HUDEP-2 (cell line): ENCODE measurements around the gene KRTAP10-2.
"Not testable (repeated sequence)": the region's sequence is repeated elsewhere in the genome, so short reads cannot be mapped to it uniquely, and the experiment has no call there.

Source experiments
- DNase-seq, 76 experiments: peaks; one replicate each; lab custom pipeline; 2025; ENCODE audit not compliant: unreplicated experiment in 76 of 76; lab: John Stamatoyannopoulos, UW

KRTAP10-2 gene

GRCh38 chr21:44503006-44503889 lies 48.1 kb downstream of the KRTAP10-2 start:
- not testable (repeated sequence) for DNase-seq

DNA sequence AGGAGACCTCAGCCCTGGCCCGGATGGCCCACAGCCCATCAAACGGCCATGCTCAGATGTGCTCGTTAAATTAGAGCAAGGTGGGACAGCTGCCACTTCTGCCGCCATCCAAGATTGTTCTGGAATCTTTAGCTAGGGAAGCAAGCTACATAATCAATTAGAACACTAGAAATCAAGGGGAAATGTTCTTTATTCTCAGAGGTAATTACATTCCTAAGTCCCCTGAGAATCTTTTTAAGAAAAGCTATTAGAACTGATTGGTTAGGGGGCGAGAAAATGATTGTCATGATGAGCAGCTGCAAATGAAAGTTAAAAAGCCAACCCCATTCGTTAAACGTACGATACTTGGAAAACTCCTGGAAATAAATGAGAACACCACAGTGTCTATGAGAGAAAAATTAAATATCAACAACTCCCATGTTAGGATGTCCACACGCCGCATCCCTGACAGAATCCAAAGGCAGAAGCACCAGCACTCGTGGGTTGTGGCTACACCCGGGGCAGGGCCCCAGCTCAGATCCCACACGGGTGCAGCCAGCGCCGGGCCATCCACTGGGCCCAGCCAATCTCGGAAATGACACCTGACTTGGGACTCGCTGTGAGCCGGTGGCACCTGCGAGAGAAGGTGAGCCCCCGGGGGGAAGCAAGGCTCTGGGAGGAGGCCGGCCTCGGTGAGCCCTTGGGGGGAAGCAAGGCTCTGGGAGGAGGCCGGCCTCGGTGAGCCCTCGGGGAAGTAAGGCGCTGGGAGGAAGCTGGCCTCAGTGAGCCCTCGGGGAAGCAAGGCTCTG lies 48.9 kb downstream of the KRTAP10-2 start:
- no peak for DNase-seq
